GM12878 (cell line): ENCODE results near the gene PDS5A. TPM values are rescaled to one million over a fixed set of nuclear protein-coding genes. Genes with fewer than 3 reads are reported as not detected.
A peak's percentile ranks its signal among the peaks of the same experiment; 100 is the strongest.

Experiments
- BHLHE40 ChIP-seq, 2 experiments: fragments of 450-650 bp in 1 of 2; IDR thresholded peaks; 2 replicates each; pipeline ENCODE4 v1.6.1; 2011 to 2017; ENCODE audit warnings: low read depth in 2 of 2, borderline replicate concordance in 1 of 2, improper control_type of control experiment in 1 of 2, low read length in 1 of 2, mild to moderate bottlenecking in 1 of 2
- FOXK2 ChIP-seq: fragments of 450-650 bp; IDR thresholded peaks from 2 replicates; pipeline ENCODE4 v1.6.1; 2017; ENCODE audit warnings: mild to moderate bottlenecking, moderate library complexity
- MEF2B ChIP-seq: fragments of 450-650 bp; IDR thresholded peaks from 2 replicates; pipeline ENCODE4 v1.6.1; 2018; ENCODE audit warnings: mild to moderate bottlenecking, moderate library complexity; ENCODE audit not compliant: partially characterized antibody, poor library complexity, severe bottlenecking
- NR2F1 ChIP-seq: fragments of 450-650 bp; conservative IDR thresholded peaks from 2 replicates; pipeline ENCODE4 v1.6.1; 2017; ENCODE audit warnings: mild to moderate bottlenecking
- SMARCA5 ChIP-seq: fragments of 450-650 bp; IDR thresholded peaks from 2 replicates; pipeline ENCODE4 v1.6.1; 2017; ENCODE audit warnings: mild to moderate bottlenecking
- SREBF2 ChIP-seq: IDR thresholded peaks from 2 replicates; pipeline ENCODE4 v1.6.1; 2012; ENCODE audit warnings: mild to moderate bottlenecking, low read length
- TBL1XR1 ChIP-seq: IDR thresholded peaks from 2 replicates; pipeline ENCODE4 v1.6.1; 2012; ENCODE audit warnings: low read depth, low read length, improper control_type of control experiment
- TCF3 ChIP-seq: IDR thresholded peaks from 2 replicates; pipeline ENCODE4 v1.6.1; 2012; ENCODE audit warnings: low read depth, mild to moderate bottlenecking, low read length, borderline replicate concordance; ENCODE audit not compliant: insufficient read depth
- ZNF24 ChIP-seq: fragments of 450-650 bp; IDR thresholded peaks from 2 replicates; pipeline ENCODE4 v1.6.1; 2017; ENCODE audit warnings: antibody characterized with exemption, mild to moderate bottlenecking
- ZNF384 ChIP-seq: IDR thresholded peaks from 2 replicates; pipeline ENCODE4 v1.6.1; 2012; ENCODE audit warnings: low read depth, mild to moderate bottlenecking, low read length, improper control_type of control experiment, borderline replicate concordance
- ZZZ3 ChIP-seq: IDR thresholded peaks from 2 replicates; pipeline ENCODE4 v1.6.1; 2011; ENCODE audit warnings: low read depth; ENCODE audit not compliant: control insufficient read depth, insufficient read length
- polyA plus RNA-seq, 11 experiments: library from polyadenylated mRNA; depleted of rRNA in 4 of 11; unstranded in 6 of 11; stranded (reverse) in 5 of 11; fragments of >200 nt; fragmentation: Nextera tagmentation in 4 of 11; fragmentation: Illumina TruSeq in 1 of 11; extraction: Ambion mirVana in 4 of 11; extraction: Trizol in 1 of 11; gene quantifications; 1 replicate in 1 of 11; 2 replicates in 10 of 11; pipeline versions ENCODE4 v1.2.1 to v1.2.3, GENCODE V29; 2011 to 2016; ENCODE audit warnings: inconsistent platforms in 2 of 11, missing spikeins in 2 of 11, low read depth in 1 of 11
- total RNA-seq, 4 experiments: library from RNA; depleted of rRNA in 3 of 4; stranded (reverse); fragments of >200 nt in 3 of 4; fragmentation: Illumina TruSeq in 1 of 4; extraction: Trizol in 1 of 4; gene quantifications; 2 replicates each; pipeline versions ENCODE4 v1.2.1 to v1.2.3, GENCODE V29; 2013 to 2021
- TF ChIP-seq, protein P1 (sequence below): IDR thresholded peaks from 2 replicates; pipeline ENCODE4 v1.6.1; 2012; ENCODE audit warnings: low read depth, low read length, improper control_type of control experiment
- TF ChIP-seq, protein P2 (sequence below): IDR thresholded peaks from 2 replicates; pipeline ENCODE4 v1.6.1; 2011; ENCODE audit warnings: low read depth, mild to moderate bottlenecking, low read length, moderate library complexity, borderline replicate concordance; ENCODE audit errors: extremely low read depth
- TF ChIP-seq, protein P3 (sequence below): fragments of 450-650 bp; IDR thresholded peaks from 2 replicates; pipeline ENCODE4 v1.6.1; 2017; ENCODE audit warnings: antibody characterized with exemption, mild to moderate bottlenecking, moderate library complexity
- TF ChIP-seq, protein P4 (sequence below): IDR thresholded peaks from 2 replicates; pipeline ENCODE4 v1.6.1; 2012; ENCODE audit warnings: improper control_type of control experiment, low read depth, low read length; ENCODE audit not compliant: insufficient replicate concordance
- TF ChIP-seq, protein P5 (sequence below): fragments of 450-650 bp; IDR thresholded peaks from 2 replicates; pipeline ENCODE4 v1.6.1; 2014; ENCODE audit warnings: mild to moderate bottlenecking

The PDS5A gene
- total and polyA plus RNA-seq, 10 of the 15 experiments (the other 5 are each of a cell fraction or from before 2014, with no cell fraction given), result 13.7 to 69.7 (median 52.3) TPM

DNA sequence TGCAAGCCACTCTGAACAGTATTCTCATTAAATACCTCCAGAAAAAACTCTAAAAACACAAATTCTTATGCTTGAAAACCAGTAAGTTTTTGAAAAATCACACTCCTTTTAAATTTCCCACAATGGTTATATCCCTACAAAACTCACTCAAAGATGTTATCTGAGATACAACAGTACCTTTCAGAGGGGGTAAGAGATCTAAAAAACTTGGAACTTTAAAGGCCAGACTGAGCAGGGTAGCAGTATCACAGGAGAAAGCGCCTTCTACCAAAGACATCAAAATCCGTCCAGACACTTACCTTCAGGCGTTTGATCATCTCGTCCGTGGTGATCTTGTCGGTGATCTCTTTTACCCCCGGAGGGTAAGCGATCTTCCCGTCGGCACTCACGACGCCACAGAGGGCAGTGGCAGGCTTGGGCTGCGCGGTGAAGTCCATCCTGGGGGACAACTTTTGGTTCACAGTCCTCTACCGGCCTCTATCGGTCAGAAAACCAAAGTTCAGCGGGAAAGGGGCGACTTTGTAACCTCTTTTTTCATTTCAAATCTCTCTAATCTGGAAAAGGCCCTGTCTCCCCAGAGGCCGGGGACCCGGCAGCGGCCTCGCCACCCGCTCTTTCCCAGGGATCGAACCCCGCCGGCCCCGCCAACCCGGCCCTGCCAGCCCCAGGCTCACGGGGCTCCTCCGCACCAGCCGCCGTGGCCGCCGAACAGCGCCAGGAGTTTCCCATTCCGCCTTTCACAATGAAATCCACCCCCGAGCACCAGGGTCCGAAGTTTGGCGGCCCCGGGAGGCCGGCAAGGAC is 1.4 kb downstream of the PDS5A start (continued):
- TF ChIP-seq TBL1XR1 (no peak), SREBF2 (no peak), SMARCA5 (peak; percentile 92), TCF3 (no peak), ZNF24 (no peak), ZNF384 (peak; percentile 46; the same call in 1 of the 2 replicates), NR2F1 (0 out of 2 replicates have a peak, but pooled peaks have one; percentile 26), BHLHE40 (IDR thresholded peaks at IDR 0.05; ENCODE audit: borderline replicate concordance in 1 of 2, low read depth in 2 of 2, low read length in 1 of 2) (0 out of 4 replicates have a peak, but pooled peaks of 1 of the 2 experiments have one; percentile 41), MEF2B (peak; percentile 28), FOXK2 (no peak), ZZZ3 (no peak)
- TF ChIP-seq, protein P1, sequence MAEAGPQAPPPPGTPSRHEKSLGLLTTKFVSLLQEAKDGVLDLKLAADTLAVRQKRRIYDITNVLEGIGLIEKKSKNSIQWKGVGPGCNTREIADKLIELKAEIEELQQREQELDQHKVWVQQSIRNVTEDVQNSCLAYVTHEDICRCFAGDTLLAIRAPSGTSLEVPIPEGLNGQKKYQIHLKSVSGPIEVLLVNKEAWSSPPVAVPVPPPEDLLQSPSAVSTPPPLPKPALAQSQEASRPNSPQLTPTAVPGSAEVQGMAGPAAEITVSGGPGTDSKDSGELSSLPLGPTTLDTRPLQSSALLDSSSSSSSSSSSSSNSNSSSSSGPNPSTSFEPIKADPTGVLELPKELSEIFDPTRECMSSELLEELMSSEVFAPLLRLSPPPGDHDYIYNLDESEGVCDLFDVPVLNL, result no peak
- TF ChIP-seq, protein P2, sequence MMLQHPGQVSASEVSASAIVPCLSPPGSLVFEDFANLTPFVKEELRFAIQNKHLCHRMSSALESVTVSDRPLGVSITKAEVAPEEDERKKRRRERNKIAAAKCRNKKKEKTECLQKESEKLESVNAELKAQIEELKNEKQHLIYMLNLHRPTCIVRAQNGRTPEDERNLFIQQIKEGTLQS, result no peak
- TF ChIP-seq, protein P3, sequence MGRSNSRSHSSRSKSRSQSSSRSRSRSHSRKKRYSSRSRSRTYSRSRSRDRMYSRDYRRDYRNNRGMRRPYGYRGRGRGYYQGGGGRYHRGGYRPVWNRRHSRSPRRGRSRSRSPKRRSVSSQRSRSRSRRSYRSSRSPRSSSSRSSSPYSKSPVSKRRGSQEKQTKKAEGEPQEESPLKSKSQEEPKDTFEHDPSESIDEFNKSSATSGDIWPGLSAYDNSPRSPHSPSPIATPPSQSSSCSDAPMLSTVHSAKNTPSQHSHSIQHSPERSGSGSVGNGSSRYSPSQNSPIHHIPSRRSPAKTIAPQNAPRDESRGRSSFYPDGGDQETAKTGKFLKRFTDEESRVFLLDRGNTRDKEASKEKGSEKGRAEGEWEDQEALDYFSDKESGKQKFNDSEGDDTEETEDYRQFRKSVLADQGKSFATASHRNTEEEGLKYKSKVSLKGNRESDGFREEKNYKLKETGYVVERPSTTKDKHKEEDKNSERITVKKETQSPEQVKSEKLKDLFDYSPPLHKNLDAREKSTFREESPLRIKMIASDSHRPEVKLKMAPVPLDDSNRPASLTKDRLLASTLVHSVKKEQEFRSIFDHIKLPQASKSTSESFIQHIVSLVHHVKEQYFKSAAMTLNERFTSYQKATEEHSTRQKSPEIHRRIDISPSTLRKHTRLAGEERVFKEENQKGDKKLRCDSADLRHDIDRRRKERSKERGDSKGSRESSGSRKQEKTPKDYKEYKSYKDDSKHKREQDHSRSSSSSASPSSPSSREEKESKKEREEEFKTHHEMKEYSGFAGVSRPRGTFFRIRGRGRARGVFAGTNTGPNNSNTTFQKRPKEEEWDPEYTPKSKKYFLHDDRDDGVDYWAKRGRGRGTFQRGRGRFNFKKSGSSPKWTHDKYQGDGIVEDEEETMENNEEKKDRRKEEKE, result no peak
- TF ChIP-seq, protein P4, sequence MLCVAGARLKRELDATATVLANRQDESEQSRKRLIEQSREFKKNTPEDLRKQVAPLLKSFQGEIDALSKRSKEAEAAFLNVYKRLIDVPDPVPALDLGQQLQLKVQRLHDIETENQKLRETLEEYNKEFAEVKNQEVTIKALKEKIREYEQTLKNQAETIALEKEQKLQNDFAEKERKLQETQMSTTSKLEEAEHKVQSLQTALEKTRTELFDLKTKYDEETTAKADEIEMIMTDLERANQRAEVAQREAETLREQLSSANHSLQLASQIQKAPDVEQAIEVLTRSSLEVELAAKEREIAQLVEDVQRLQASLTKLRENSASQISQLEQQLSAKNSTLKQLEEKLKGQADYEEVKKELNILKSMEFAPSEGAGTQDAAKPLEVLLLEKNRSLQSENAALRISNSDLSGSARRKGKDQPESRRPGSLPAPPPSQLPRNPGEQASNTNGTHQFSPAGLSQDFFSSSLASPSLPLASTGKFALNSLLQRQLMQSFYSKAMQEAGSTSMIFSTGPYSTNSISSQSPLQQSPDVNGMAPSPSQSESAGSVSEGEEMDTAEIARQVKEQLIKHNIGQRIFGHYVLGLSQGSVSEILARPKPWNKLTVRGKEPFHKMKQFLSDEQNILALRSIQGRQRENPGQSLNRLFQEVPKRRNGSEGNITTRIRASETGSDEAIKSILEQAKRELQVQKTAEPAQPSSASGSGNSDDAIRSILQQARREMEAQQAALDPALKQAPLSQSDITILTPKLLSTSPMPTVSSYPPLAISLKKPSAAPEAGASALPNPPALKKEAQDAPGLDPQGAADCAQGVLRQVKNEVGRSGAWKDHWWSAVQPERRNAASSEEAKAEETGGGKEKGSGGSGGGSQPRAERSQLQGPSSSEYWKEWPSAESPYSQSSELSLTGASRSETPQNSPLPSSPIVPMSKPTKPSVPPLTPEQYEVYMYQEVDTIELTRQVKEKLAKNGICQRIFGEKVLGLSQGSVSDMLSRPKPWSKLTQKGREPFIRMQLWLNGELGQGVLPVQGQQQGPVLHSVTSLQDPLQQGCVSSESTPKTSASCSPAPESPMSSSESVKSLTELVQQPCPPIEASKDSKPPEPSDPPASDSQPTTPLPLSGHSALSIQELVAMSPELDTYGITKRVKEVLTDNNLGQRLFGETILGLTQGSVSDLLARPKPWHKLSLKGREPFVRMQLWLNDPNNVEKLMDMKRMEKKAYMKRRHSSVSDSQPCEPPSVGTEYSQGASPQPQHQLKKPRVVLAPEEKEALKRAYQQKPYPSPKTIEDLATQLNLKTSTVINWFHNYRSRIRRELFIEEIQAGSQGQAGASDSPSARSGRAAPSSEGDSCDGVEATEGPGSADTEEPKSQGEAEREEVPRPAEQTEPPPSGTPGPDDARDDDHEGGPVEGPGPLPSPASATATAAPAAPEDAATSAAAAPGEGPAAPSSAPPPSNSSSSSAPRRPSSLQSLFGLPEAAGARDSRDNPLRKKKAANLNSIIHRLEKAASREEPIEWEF, result no peak
- TF ChIP-seq, protein P5, sequence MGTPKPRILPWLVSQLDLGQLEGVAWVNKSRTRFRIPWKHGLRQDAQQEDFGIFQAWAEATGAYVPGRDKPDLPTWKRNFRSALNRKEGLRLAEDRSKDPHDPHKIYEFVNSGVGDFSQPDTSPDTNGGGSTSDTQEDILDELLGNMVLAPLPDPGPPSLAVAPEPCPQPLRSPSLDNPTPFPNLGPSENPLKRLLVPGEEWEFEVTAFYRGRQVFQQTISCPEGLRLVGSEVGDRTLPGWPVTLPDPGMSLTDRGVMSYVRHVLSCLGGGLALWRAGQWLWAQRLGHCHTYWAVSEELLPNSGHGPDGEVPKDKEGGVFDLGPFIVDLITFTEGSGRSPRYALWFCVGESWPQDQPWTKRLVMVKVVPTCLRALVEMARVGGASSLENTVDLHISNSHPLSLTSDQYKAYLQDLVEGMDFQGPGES, result no peak
